ENCODE measurements around the gene SSTR1.
"Not testable (repeated sequence)": the region's sequence is repeated elsewhere in the genome, so short reads cannot be mapped to it uniquely, and the experiment has no call there.

The SSTR1 gene

DNA sequence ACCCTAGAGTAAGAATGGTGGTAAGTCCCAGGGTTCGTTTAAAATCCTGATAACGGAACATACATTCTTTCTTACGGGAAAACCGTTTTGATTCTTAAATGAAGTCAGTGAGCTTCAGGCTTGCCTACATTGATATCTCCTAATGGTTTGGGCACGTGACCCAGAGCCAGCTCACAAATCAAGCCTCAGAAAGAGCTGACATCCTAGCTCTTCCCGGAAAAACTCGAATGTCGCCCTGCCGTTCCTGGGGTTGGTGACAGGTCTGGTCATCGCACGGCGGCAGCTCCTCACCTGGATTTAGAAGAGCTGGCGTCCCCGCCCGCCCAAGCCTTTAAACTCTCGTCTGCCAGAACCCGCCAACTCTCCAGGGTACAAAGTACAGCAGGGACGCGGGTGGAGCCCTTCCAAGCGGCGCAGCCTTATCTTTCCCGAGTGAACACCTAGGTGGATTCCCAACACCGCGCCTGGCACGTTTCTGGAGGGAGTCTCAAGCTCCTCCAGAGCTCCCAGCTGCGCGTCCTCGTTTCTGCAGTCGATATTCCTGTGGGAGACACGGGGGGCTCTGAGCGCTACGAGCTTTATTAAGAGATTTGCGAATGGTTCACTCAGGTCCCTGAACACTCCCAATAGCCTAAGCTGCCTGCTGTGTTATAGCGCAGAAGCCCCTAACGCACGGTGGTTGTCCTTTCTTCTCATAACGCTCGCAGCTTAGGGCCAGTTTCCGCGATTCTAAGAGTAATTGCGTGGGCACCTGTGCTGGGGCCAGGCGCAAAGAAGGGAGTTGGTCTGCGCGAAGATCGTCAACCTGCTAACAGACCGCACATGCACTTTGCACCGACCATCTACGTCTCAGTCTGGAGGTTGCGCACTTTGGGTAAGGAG lies at the start of gene SSTR1:
TSS of gene SSTR1 (plus strand) at position 169 of the 882 bp plus-strand sequence. CDS start 1,486 bp downstream, outside the sequence.
- DNase-seq, result peak; percentile 35

DNA sequence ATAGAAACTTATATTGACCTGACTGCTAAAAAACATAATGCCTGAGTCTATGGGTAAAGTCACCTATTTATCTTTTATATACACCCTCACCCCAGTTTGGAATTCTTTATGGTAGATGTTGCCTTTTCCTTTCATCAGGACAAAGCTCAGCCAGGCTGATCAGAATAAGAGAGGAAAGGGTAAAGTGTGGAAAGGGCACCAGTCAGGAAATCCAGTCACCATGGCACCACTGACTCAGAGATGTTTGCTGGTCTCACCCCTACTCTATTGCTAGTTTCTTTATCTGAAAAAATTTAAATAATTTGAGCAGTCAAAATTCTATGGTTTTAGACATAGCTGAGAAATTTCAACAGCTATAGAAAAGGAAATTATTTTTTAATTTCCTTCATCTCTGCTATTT lies 49.2 kb upstream of the SSTR1 start:
- no peak for DNase-seq

DNA sequence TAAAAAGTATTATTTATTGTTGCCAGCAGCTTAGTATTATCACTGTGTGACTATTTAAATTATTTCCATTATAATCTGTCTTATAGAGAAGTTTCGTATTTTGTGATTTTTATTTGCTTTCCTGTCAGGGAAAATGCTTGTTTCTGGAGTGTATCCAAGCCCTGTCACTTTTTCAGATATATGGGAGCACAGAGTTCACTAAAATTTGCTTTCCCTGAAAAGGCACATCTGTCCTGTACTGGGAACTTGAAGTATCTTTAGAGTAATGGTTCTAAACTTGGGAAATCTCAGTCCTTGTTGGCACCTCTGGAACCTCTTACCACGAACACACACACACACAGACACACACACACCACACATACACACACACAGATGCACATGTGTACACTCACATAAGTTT lies 39.3 kb upstream of the SSTR1 start:
- no peak for DNase-seq

GRCh38 chr14:38171197-38171596 lies 36.5 kb upstream of the SSTR1 start:
- DNase-seq, result no peak

DNA sequence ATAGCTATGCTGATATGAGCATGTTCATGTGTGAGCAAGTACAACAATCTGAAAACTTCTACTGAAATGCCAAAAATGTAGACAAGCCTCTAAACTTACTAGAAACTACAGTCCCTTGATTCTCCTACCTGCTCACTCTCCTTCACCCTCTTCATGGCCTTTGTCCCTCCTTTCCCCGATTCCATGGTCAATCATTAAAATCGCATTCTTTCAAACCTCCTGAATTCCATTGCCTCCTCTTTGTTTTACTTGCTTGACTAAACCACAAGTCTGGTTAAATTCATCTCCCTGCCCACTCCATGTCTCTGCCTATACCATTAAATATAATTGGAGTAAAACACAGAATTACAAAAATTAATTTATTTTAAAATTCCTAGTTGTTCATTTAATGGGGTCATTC lies 33.0 kb upstream of the SSTR1 start:
- no peak for DNase-seq

DNA sequence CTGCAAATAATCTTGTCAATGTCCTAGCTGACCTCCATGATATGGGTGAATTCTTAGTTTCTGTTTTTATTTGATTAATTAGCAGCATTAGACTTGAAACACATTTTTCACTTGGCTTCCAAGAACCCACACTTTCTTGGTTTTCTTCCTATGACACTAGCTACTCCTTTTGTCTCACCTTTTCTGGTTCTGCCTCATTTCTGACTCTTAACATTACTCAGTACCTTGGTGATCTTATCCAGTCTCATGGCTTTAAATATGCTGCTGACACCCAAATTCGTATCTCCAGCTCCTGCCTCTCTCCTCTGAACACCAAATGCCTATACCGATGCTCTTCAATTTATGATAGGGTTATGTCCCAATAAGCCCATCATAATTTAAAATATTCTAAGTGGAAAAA lies 32.0 kb upstream of the SSTR1 start:
- DNase-seq, result no peak

DNA sequence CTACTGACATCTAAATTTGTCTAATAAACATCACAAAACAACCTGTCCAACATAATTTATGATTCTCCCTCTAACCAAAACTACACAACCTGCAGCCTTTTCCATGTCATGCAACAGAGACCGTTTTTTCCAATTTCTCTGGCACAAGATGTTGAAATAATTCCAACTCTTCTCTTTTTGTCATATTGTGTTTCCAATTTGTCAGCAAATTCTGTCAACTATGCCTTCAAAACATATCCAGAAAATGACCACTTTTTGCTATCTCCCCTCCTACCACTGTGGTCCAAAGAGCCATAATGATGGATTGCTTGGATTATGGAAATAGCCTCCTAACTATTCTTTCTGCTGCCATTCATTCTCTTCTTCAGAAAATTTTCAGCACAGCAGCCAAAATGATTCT lies 31.3 kb upstream of the SSTR1 start:
- DNase-seq, result no peak

DNA sequence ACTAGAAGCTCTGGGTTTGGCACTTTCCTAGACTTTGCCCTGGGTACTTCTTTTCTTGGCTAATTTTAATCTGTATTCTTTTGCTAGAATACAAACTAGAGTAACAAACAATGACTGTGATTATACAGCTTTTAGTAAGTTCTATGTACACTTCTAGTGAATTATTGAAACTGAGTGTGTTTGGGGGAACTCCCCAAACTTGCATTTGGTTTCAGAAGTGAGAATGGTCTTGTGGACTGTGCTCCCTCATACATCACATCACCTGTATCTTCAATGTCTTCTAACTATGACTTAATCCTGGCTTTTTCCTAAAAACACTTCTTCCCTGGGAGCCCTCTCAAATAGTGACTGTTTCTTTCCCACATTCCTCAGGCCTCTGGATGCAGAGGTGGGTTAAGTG lies 23.6 kb upstream of the SSTR1 start:
- DNase-seq, result no peak

DNA sequence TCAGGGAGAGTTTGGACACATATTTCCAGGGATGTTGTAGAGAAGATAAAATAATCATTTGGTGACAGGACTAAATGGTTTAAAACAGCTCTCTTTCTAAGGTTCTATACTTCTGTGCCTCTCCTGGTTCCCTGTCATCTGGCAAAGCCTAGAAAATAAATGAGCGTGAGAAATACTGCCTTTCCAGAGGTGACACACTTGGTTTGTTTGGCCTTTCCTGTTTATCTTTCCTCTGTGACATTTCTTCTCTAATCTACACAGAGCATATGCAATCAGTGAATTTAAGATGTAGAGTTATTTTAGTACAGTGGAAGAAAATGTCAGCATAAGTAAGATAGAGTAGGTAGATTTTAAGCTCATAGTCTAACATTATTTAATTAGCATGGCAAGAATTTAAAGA lies 22.0 kb upstream of the SSTR1 start:
- no peak for DNase-seq

DNA sequence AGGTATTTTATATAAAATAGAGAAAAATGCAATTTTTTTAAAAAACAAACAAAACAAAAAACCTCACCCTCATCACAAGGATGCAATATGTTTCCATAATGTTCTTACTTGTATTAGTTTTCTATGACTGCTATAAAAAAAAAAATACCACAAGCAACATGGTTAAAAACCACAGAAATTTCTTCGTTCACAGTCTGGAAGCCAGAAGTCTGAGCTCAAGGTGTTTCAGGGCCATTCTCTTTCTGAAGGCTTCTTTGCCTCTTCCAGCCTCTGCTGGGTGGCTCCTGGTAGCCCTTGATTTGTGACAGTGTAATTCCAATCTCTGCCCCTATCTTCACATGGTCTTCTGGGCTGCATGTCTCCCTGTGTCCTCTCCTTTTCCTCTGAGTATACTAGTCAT lies 21.5 kb upstream of the SSTR1 start:
- no peak for DNase-seq

DNA sequence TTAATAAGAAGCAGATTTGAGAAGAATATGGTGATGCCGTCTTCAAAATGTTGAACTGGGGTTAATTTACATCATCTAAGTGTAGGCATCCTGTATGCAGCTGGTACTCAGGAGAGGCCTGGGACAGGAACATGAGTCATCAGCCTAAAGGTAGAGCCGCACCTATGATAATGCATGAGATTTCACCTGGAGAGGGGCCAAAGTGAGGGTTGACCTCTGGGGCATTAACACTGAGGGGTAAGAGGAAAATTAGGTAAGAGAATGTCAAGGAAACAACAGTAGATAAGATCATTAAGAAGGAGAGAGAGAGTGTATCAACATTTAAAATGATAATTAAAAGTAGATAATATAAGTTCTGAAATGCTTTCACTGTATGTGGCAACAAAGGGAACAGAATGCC lies 20.2 kb upstream of the SSTR1 start:
- DNase-seq, result no peak

- no peak for DNase-seq
Measured at GRCh38 chr14:38189930-38190726, 17.6 kb upstream of the SSTR1 start.

DNA sequence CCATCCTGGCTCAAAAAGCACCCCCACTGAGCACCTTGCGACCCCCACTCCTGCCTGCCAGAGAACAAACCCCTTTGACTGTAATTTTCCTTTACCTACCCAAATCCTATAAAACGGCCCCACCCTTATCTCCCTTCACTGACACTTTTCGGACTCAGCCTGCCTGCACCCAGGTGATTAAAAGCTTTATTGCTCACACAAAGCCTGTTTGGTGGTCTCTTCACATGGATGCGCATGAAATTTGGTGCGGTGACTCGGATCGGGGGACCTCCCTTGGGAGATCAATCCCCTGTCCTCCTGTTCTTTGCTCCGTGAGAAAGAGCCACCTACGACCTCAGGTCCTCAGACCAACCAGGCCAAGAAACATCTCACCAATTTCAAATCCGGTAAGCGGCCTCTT lies 16.9 kb upstream of the SSTR1 start:
- DNase-seq, result not testable (repeated sequence)

GRCh38 chr14:38191491-38191890 lies 16.2 kb upstream of the SSTR1 start:
- DNase-seq, result not testable (repeated sequence)

GRCh38 chr14:38197001-38197783 lies 10.5 kb upstream of the SSTR1 start:
- peak; percentile 56 for DNase-seq

- peak; percentile 39 for DNase-seq
Measured at GRCh38 chr14:38197784-38198335, 9.8 kb upstream of the SSTR1 start.

DNA sequence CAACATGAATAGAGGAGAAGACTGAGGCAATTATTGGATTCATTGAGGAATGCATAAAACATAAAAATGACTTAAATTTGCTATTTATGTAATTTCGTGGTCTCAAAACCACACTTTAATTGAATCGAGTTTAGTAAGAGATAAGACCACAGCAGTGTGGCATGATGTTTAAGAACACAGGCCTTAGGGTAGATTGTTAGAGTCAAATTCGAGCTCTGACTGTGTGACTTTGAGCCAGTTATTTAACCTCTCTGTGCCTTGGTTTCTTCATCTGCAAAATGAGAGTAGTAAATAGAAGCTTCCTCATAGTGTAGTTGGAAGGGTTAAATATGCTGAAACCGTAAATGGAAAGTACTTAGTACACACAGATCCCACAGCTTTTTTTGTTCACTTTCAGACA lies 9.3 kb upstream of the SSTR1 start:
- DNase-seq, result no peak

GRCh38 chr14:38199076-38199475 lies 8.6 kb upstream of the SSTR1 start:
- no peak for DNase-seq

DNA sequence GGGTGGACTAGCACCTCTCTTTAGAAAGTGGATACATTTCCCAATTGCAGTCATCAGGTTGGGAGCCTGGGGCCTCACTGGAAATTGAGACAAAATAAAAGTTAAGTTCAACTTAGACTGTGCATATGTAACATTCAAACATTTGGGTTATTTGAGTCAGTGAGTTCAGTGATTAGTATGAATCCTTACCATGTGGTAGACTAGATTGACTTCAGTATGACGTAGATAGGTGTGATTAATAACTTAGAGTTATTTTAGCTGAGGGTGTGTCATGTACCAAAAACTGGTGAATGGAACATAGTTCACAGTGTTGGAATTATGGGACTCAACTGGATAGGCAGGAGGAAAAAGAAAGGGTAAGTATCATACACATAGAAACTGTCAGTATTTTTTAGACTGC lies 8.0 kb upstream of the SSTR1 start:
- DNase-seq, result peak; percentile 88

- no peak for DNase-seq
Measured at GRCh38 chr14:38201137-38201828, 6.4 kb upstream of the SSTR1 start.

DNA sequence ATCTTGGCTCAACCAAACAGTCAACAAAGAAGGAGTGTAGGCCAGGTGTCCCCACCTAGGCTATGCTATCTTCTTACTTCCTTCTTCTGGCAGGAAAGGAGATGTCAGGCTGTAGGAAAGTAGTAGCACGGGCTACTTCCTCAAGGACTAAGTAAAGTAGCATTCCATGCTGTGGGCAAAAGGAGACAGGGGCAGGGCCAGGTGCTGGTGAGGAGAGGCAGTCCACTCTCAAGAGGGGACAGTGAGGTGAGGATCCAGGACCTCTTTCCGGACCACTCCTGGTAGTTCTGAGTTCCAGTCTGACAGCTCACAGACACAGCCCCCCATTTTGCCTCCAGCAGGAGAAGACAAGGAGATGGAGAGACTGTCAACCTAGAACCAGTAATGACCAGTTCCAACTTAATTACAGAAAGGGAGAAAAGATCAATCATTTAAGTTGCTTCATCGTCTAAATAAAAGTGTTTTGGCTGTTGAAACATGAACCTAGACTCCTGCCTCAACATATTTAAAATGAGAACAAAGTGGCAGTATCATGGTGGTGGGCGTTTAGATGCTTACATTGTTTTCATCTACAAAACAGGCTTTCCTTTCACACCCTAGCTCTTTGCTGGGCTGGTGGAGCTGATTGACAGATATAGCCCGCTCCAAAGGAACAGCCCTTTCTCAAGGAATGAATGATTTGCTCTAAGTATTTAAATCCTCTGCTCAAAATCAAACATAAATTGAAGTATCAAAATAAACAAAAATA lies 5.1 kb upstream of the SSTR1 start:
- DNase-seq, result no peak
